AG04450 (cell line): ENCODE data around the gene TTC38. TPM values are rescaled to one million over a fixed set of nuclear protein-coding genes. Genes with fewer than 3 reads are reported as not detected.

Experiments used
- CTCF ChIA-PET: fragments of 300-600, 350-600 bp; formaldehyde crosslinking; extraction: SDS; loops from one replicate; lab custom pipeline; 2022; ENCODE audit warnings: antibody characterized with exemption, inconsistent platforms; lab: Charles Lee
- POLR2A ChIA-PET: fragments of 350-600 bp; formaldehyde crosslinking; extraction: SDS; loops from one replicate; lab custom pipeline; 2021; ENCODE audit warnings: antibody characterized with exemption, inconsistent platforms; lab: Yijun Ruan, JAX
- DNase-seq: peaks from one replicate; pipeline ENCODE4 v3.0.0-alpha.2; 2011; ENCODE audit warnings: low read depth, low spot score
- H3K27ac ChIP-seq: one replicate; pipeline ENCODE4 v1.5.1; 2012; ENCODE audit warnings: low read depth, low read length, control low read depth
- H3K27me3 ChIP-seq: one replicate; pipeline ENCODE4 v1.6.0; 2012; ENCODE audit warnings: low read length; ENCODE audit not compliant: control insufficient read depth, insufficient read depth
- H3K4me3 ChIP-seq: 2 replicates; pipeline ENCODE4 v1.5.1; 2011; ENCODE audit warnings: mild to moderate bottlenecking, low read depth, low read length, control low read depth
- H3K9me3 ChIP-seq: 2 replicates; pipeline ENCODE4 v1.5.1; 2012; ENCODE audit warnings: low read length; ENCODE audit not compliant: control insufficient read depth, insufficient read depth
- CTCF ChIP-seq: IDR thresholded peaks from 2 replicates; pipeline ENCODE4 v1.5.1; 2011; ENCODE audit warnings: low read depth, low read length, control low read depth, inconsistent platforms
- polyA plus RNA-seq: library from polyadenylated mRNA; depleted of rRNA; stranded (reverse); fragments of >200 nt; gene quantifications from 2 replicates; pipeline ENCODE4 v1.2.3, GENCODE V29; 2011

Gene TTC38
- polyA plus RNA-seq, 1 experiment, result 23.7 TPM

- no peak for TF ChIP-seq CTCF
- ChIA-PET POLR2A (no interaction called here), CTCF (no interaction called here)
- Histone ChIP-seq H3K9me3 (no peaks in the 10 kb centered on the region; the same call in 1 of the 2 replicates), H3K27ac (no peak overlapping the region), H3K27me3 (no peaks in the 10 kb centered on the region), H3K4me3 (no peak overlapping the region)
- no peak for DNase-seq
Measured at GRCh38 chr22:46240073-46240472, 27.7 kb upstream of the TTC38 start.

GRCh38 chr22:46240506-46240905 lies 27.3 kb upstream of the TTC38 start:
- Histone ChIP-seq H3K9me3 (no peaks in the 10 kb centered on the region; the same call in 1 of the 2 replicates), H3K27ac (no peak overlapping the region), H3K27me3 (no peaks in the 10 kb centered on the region), H3K4me3 (no peak overlapping the region)
- no peak for DNase-seq
- no peak for TF ChIP-seq CTCF
- ChIA-PET CTCF (no interaction called here), POLR2A (no interaction called here)

- no peaks in the 10 kb centered on the region; the same call in 1 of the 2 replicates for H3K9me3 ChIP-seq
- CTCF ChIA-PET, result no interaction called here
- no peak overlapping the region for H3K27ac ChIP-seq
- DNase-seq, result no peak
- POLR2A ChIA-PET, result no interaction called here
- H3K4me3 ChIP-seq, result no peak overlapping the region
- H3K27me3 ChIP-seq, result no peaks in the 10 kb centered on the region
- no peak for TF ChIP-seq CTCF
Measured at GRCh38 chr22:46240907-46241306, 26.9 kb upstream of the TTC38 start.

- POLR2A ChIA-PET, result no interaction called here
- Histone ChIP-seq H3K9me3 (no peaks in the 10 kb centered on the region; the same call in 1 of the 2 replicates), H3K27me3 (no peaks in the 10 kb centered on the region), H3K27ac (no peak overlapping the region), H3K4me3 (no peak overlapping the region)
- DNase-seq, result no peak
- no peak for TF ChIP-seq CTCF
- CTCF ChIA-PET, result no interaction called here
Measured at GRCh38 chr22:46241396-46242007, 26.3 kb upstream of the TTC38 start.

GRCh38 chr22:46242076-46242475 lies 25.7 kb upstream of the TTC38 start:
- ChIA-PET CTCF (no interaction called here), POLR2A (no interaction called here)
- no peak overlapping the region for H3K27ac ChIP-seq
- H3K4me3 ChIP-seq, result no peak overlapping the region
- H3K27me3 ChIP-seq, result no peaks in the 10 kb centered on the region
- no peak for DNase-seq
- H3K9me3 ChIP-seq, result no peaks in the 10 kb centered on the region; the same call in 1 of the 2 replicates
- no peak for TF ChIP-seq CTCF
